Measurements from ENCODE around the gene TCF7. TPM values are rescaled to one million over a fixed set of nuclear protein-coding genes. Genes with fewer than 3 reads are reported as not detected.

The TCF7 gene
- polyA plus RNA-seq, 1 experiment, result 0.78 TPM

GRCh38 chr5:134195666-134196065 lies 81.2 kb downstream of the TCF7 start:
- POLR2A ChIA-PET, result no interaction called here
- CTCF ChIA-PET, result interaction anchor here (1.4 to 5.3 kb wide), 3 partner anchors 12 to 94 kb away, joined by 4 to 24 read pairs (median 4); no protein-coding TSS in a partner anchor
- H3K27me3 ChIP-seq (ENCODE audit: control insufficient read depth, insufficient read depth, low read length), result no peaks in the 10 kb centered on the region
- peaks cover 1% of the 10 kb centered on the region; the same call in 1 of the 2 replicates for H3K36me3 ChIP-seq (ENCODE audit: control insufficient read depth, insufficient read depth, low read length)
- H3K4me3 ChIP-seq (ENCODE audit: low read depth, low read length), result no peak overlapping the region
- TF ChIP-seq CTCF (IDR thresholded peaks at IDR 0.05; ENCODE audit: insufficient read depth, low read depth, low read length), result no peak
- no peak for DNase-seq (ENCODE audit: low read depth)

Small RNAs within 50 kb of the gene (small RNA-seq; reads per million reads assigned to genes)
- not detected for gene AC008608.1 (ENCODE audit: insufficient read length, low read depth, low replicate concordance)

Other genes starting within 250 kb of the TCF7 start
- 48.1 and 85.5 TPM in 2 replicates for gene C5orf15, start 146.1 kb upstream of the TCF7 start, polyA plus RNA-seq (2011; rRNA removed)
- 187 and 195 TPM in 2 replicates for gene VDAC1, start 109.7 kb upstream of the TCF7 start, polyA plus RNA-seq (2011; rRNA removed)
- 183 and 496 TPM in 2 replicates for gene SKP1, start 62.3 kb downstream of the TCF7 start, polyA plus RNA-seq (2011; rRNA removed)
- gene PPP2CA, start 111.4 kb downstream of the TCF7 start, polyA plus RNA-seq (2011; rRNA removed), result 77.1 and 121 TPM in 2 replicates

Measured in BJ (cell line).